SK-N-SH (cell line): Measurements from ENCODE around the gene PMP22. TPM values are rescaled to one million over a fixed set of nuclear protein-coding genes. Genes with fewer than 3 reads are reported as not detected.

Source experiments
- CTCF ChIA-PET: fragments of 300-600, 350-600 bp; formaldehyde crosslinking; extraction: SDS; loops from one replicate; lab custom pipeline; 2021; lab: Yijun Ruan, JAX
- POLR2A ChIA-PET: fragments of 350-600 bp; sonication (Branson Sonifier 250); formaldehyde crosslinking; extraction: SDS; loops from one replicate; lab custom pipeline; 2020; ENCODE audit warnings: antibody characterized with exemption, inconsistent platforms; lab: Yijun Ruan, JAX
- DNase-seq: peaks from one replicate; pipeline ENCODE4 v3.0.0; 2012
- H2AFZ ChIP-seq: fragments of 200-600 bp; sonication (generic); 2 replicates; pipeline ENCODE4 v1.8.1; 2016; ENCODE audit warnings: antibody characterized with exemption, mild to moderate bottlenecking, low read depth
- H3F3A ChIP-seq: fragments of 200-600 bp; sonication (generic); replicated peaks from 2 replicates; pipeline ENCODE3; 2016; ENCODE audit warnings: antibody characterized with exemption, mild to moderate bottlenecking; ENCODE audit not compliant: insufficient read depth
- H3K27ac ChIP-seq, 2 experiments: fragments of 200-500 bp in 1 of 2; fragments of 200-600 bp in 1 of 2; sonication (Bioruptor generic) in 1 of 2; sonication (generic), shearing (Covaris generic) in 1 of 2; 2 replicates each; pipeline versions ENCODE4 v1.5.1 to v1.6.1; 2014 to 2016; ENCODE audit warnings: low read depth in 2 of 2, inconsistent platforms in 1 of 2, low read length in 1 of 2, mild to moderate bottlenecking in 1 of 2, mixed read lengths in 1 of 2
- H3K27me3 ChIP-seq: fragments of 200-600 bp; sonication (generic), shearing (Covaris generic); 2 replicates; pipeline ENCODE4 v1.6.1; 2016; ENCODE audit warnings: mixed run types; ENCODE audit not compliant: insufficient read depth
- H3K36me3 ChIP-seq, 2 experiments: fragments of 200-500 bp in 1 of 2; fragments of 200-600 bp in 1 of 2; sonication (Bioruptor generic) in 1 of 2; sonication (generic) in 1 of 2; replicated peaks in 1 of 2; 2 replicates each; pipeline versions ENCODE3 to v1.5.1; 2014 to 2016; ENCODE audit warnings: low read length in 1 of 2, mild to moderate bottlenecking in 1 of 2; ENCODE audit not compliant: insufficient read depth in 2 of 2, control insufficient read depth in 1 of 2
- H3K4me1 ChIP-seq, 2 experiments: fragments of 200-500 bp in 1 of 2; fragments of 200-600 bp in 1 of 2; sonication (Bioruptor generic) in 1 of 2; sonication (generic), shearing (Covaris generic) in 1 of 2; 2 replicates each; pipeline versions ENCODE4 v1.5.1 to v1.6.1; 2014 to 2016; ENCODE audit warnings: low read depth in 1 of 2, low read length in 1 of 2, mixed run types in 1 of 2; ENCODE audit not compliant: insufficient read depth in 2 of 2, control insufficient read depth in 1 of 2
- H3K4me2 ChIP-seq: fragments of 200-600 bp; sonication (generic), shearing (Covaris generic); 2 replicates; pipeline ENCODE4 v1.6.1; 2017; ENCODE audit warnings: mixed run types
- H3K4me3 ChIP-seq, 2 experiments: fragments of 200-500 bp in 1 of 2; fragments of 200-600 bp in 1 of 2; sonication (Bioruptor generic) in 1 of 2; sonication (generic), shearing (Covaris generic) in 1 of 2; 2 replicates each; pipeline versions ENCODE4 v1.5.1 to v1.8.1; 2014 to 2016; ENCODE audit warnings: low read depth in 2 of 2, inconsistent platforms in 1 of 2, low read length in 1 of 2, mild to moderate bottlenecking in 1 of 2, mixed read lengths in 1 of 2, moderate library complexity in 1 of 2
- H3K79me2 ChIP-seq: fragments of 200-600 bp; sonication (generic); 2 replicates; pipeline ENCODE4 v1.8.1; 2017; ENCODE audit warnings: mild to moderate bottlenecking; ENCODE audit not compliant: insufficient read depth
- H3K9ac ChIP-seq: fragments of 200-600 bp; sonication (generic); 2 replicates; pipeline ENCODE4 v1.6.1; 2017; ENCODE audit warnings: mixed run types
- H3K9me2 ChIP-seq: fragments of 200-600 bp; sonication (generic); 2 replicates; pipeline ENCODE4 v1.6.1; 2017; ENCODE audit warnings: mixed run types
- H3K9me3 ChIP-seq: fragments of 200-600 bp; sonication (generic); 2 replicates; pipeline ENCODE4 v1.6.1; 2017; ENCODE audit warnings: mixed run types, mild to moderate bottlenecking, moderate library complexity
- H4K20me1 ChIP-seq: fragments of 200-600 bp; sonication (generic); 2 replicates; pipeline ENCODE4 v1.6.1; 2017; ENCODE audit warnings: mild to moderate bottlenecking, mixed run types; ENCODE audit not compliant: insufficient read depth
- CHD2 ChIP-seq: fragments of 150-350 bp; IDR thresholded peaks from 2 replicates; pipeline ENCODE4 v1.6.1; 2018; ENCODE audit warnings: low read length; ENCODE audit not compliant: partially characterized antibody
- CTCF ChIP-seq: fragments of 200-600 bp; sonication (generic); IDR thresholded peaks from 2 replicates; pipeline ENCODE4 v1.6.1; 2017; ENCODE audit warnings: antibody characterized with exemption, mild to moderate bottlenecking, moderate library complexity
- EP300 ChIP-seq, 2 experiments: IDR thresholded peaks; 2 replicates each; pipeline versions ENCODE4 v1.4.0 to v1.6.1; 2012; ENCODE audit warnings: borderline replicate concordance in 1 of 2, low read depth in 1 of 2, low read length in 1 of 2
- FOSL2 ChIP-seq: IDR thresholded peaks from 2 replicates; pipeline ENCODE4 v1.4.0; 2012; ENCODE audit warnings: low read depth, mild to moderate bottlenecking, moderate library complexity, borderline replicate concordance
- FOXJ3 ChIP-seq: sonication (generic); formaldehyde crosslinking; IDR thresholded peaks from 2 replicates; pipeline ENCODE4 v1.5.1; 2020; ENCODE audit warnings: mild to moderate bottlenecking, missing genetic modification reagents
- GATA2 ChIP-seq: sonication (generic); formaldehyde crosslinking; IDR thresholded peaks from 2 replicates; pipeline ENCODE4 v1.5.0; 2020; ENCODE audit warnings: mild to moderate bottlenecking, missing genetic modification reagents
- MAX ChIP-seq: IDR thresholded peaks from 2 replicates; pipeline ENCODE4 v1.4.0; 2012; ENCODE audit warnings: low read depth
- MXI1 ChIP-seq: IDR thresholded peaks from 2 replicates; pipeline ENCODE4 v1.6.1; 2012; ENCODE audit warnings: mild to moderate bottlenecking, low read depth, low read length, improper control_type of control experiment
- NFIC ChIP-seq: IDR thresholded peaks from 2 replicates; pipeline ENCODE4 v1.4.0; 2012; ENCODE audit warnings: borderline replicate concordance
- NRF1 ChIP-seq: IDR thresholded peaks from 2 replicates; pipeline ENCODE4 v1.6.1; 2012; ENCODE audit warnings: low read depth, mild to moderate bottlenecking, low read length
- RAD21 ChIP-seq: IDR thresholded peaks from 2 replicates; pipeline ENCODE4 v1.6.1; 2012; ENCODE audit warnings: mild to moderate bottlenecking, low read length
- RCOR1 ChIP-seq: fragments of 150-350 bp; IDR thresholded peaks from 2 replicates; pipeline ENCODE4 v1.6.1; 2017; ENCODE audit warnings: antibody characterized with exemption, low read length
- RFX5 ChIP-seq: IDR thresholded peaks from 2 replicates; pipeline ENCODE4 v1.6.1; 2012; ENCODE audit warnings: mild to moderate bottlenecking, improper control_type of control experiment, low read length
- SMC3 ChIP-seq: IDR thresholded peaks from 2 replicates; pipeline ENCODE4 v1.6.1; 2012; ENCODE audit warnings: low read depth, low read length, improper control_type of control experiment
- TAF1 ChIP-seq: IDR thresholded peaks from 2 replicates; pipeline ENCODE4 v1.6.1; 2012; ENCODE audit warnings: low read depth, mild to moderate bottlenecking, low read length, moderate library complexity, borderline replicate concordance
- TCF12 ChIP-seq: IDR thresholded peaks from 2 replicates; pipeline ENCODE4 v1.4.0; 2012
- WGBS: methylation state at CpG from one replicate; pipeline ENCODE4 v1.1.6; 2017; ENCODE audit warnings: low lambda C conversion rate; 5-methylcytosine and 5-hydroxymethylcytosine counted together
- polyA plus RNA-seq, 3 experiments: library from polyadenylated mRNA; depleted of rRNA; stranded (reverse); fragments of >200 nt; gene quantifications; 2 replicates each; pipeline ENCODE4 v1.2.3, GENCODE V29; 2012

The PMP22 gene
- polyA plus RNA-seq, 1 of the 3 experiments (the other 2 are of a cell fraction) = 82.5 TPM

GRCh38 chr17:15260376-15261257 is 4.5 kb downstream of the PMP22 start:
- H3K9me2 ChIP-seq = no peaks in the 10 kb centered on the region
- H3K27me3 ChIP-seq = no peaks in the 10 kb centered on the region
- POLR2A ChIA-PET = no interaction called here
- peaks cover 29% of the 10 kb centered on the region; the same call in 1 of the 2 replicates for H3K79me2 ChIP-seq
- TF ChIP-seq MAX (peak; percentile 75), CHD2 (peak; percentile 41), TAF1 (peak; percentile 58; the same call in 1 of the 2 replicates), MXI1 (no peak), NRF1 (peak; percentile 50), SMC3 (peak; percentile 93), RFX5 (no peak), GATA2 (CRISPR knock-in tag) (no peak), NFIC (peak; percentile 33), CTCF (peak; percentile 82), EP300 (IDR thresholded peaks at IDR 0.05; ENCODE audit: borderline replicate concordance in 1 of 2, low read depth in 1 of 2, low read length in 1 of 2) (peak in 1 of 2 experiments; percentile 23; a peak in 1 of 4 replicates), RCOR1 (no peak), TCF12 (peak; percentile 29), RAD21 (peak; percentile 88), FOXJ3 (no peak), FOSL2 (no peak)
- no peaks in the 10 kb centered on the region for H3K9me3 ChIP-seq
- peak overlapping the region; percentile 87 for H2AFZ ChIP-seq
- peak overlapping the region; percentile 97 for H3K4me2 ChIP-seq
- CTCF ChIA-PET = interaction anchor here (0.8 to 13.3 kb wide), 12 partner anchors 13 to 253 kb away, joined by 3 to 359 read pairs (median 4); no protein-coding TSS in a partner anchor
- H3K36me3 ChIP-seq = peaks cover 10 to 24% of the 10 kb centered on the region in 2 experiments
- DNase-seq = peak; percentile 94
- peak overlapping the region; percentile 72 to 92 for H3K4me3 ChIP-seq
- no peaks in the 10 kb centered on the region; the same call in 1 of the 2 replicates for H4K20me1 ChIP-seq
- H3K27ac ChIP-seq = peak overlapping the region; percentile 78 to 93
- 8% methylated on average over 16 of the region's 67 CpGs for WGBS
- H3F3A ChIP-seq = peaks cover 4% of the 10 kb centered on the region
- peak overlapping the region; percentile 76 for H3K9ac ChIP-seq
- H3K4me1 ChIP-seq = peaks cover 0 to 36% of the 10 kb centered on the region in 2 experiments; a peak in 2 of 4 replicates
